ENCODE data around the gene ZNF468. TPM values are rescaled to one million over a fixed set of nuclear protein-coding genes. Genes with fewer than 3 reads are reported as not detected.
"Not testable (repeated sequence)": the region's sequence is repeated elsewhere in the genome, so short reads cannot be mapped to it uniquely, and the experiment has no call there.

ZNF468 gene
- polyA plus RNA-seq, 2 of the 4 experiments (the other 2 are of a cell fraction): 0.37 to 1.7 TPM

GRCh38 chr19:52809801-52810200 lies 47.6 kb downstream of the ZNF468 start:
- Histone ChIP-seq H3K4me2 (no peak overlapping the region), H3K27ac (no peak overlapping the region), H3K9me3 (peaks cover 45% of the 10 kb centered on the region), H3K4me3 (no peak overlapping the region), H3K4me1 (no peaks in the 10 kb centered on the region)
- 65% methylated on average over 20 of the region's 32 CpGs for WGBS (ENCODE audit: missing lambda C conversion rate)
- ChIA-PET POLR2A (no interaction called here), CTCF (no interaction called here)
- ATAC-seq (no peak), FAIRE-seq (no peak), DNase-seq (ENCODE audit: low read depth in 1 of 2, low spot score in 1 of 2) (no peak)
- no peak for TF ChIP-seq CEBPB (IDR thresholded peaks at IDR 0.05)
- no peak for TF ChIP-seq CTCF (IDR thresholded peaks at IDR 0.05)
- no peak for TF ChIP-seq ATOH8 (CRISPR knock-in tag; IDR thresholded peaks at IDR 0.05; ENCODE audit: low read depth)
- no peak for TF ChIP-seq RARB (CRISPR knock-in tag; IDR thresholded peaks at IDR 0.05)
- no peak for TF ChIP-seq ZC3H11A (IDR thresholded peaks at IDR 0.05)
- TF ChIP-seq NR3C1 (IDR thresholded peaks at IDR 0.05): no peak
- no peak for TF ChIP-seq NPAS2 (CRISPR knock-in tag; IDR thresholded peaks at IDR 0.05; ENCODE audit: borderline replicate concordance)
- TF ChIP-seq ZSCAN20 (CRISPR knock-in tag; IDR thresholded peaks at IDR 0.05): no peak
- TF ChIP-seq CBX8 (IDR thresholded peaks at IDR 0.05): no peak
- TF ChIP-seq ELK1 (IDR thresholded peaks at IDR 0.05; ENCODE audit: low read depth, low read length): no peak
- TF ChIP-seq FOSL2 (IDR thresholded peaks at IDR 0.05): no peak
- TF ChIP-seq FOSL2 (CRISPR knock-in tag; IDR thresholded peaks at IDR 0.05): no peak
- no peak for TF ChIP-seq KDM5A (IDR thresholded peaks at IDR 0.05)
- TF ChIP-seq RCOR1 (IDR thresholded peaks at IDR 0.05; ENCODE audit: low read depth, low read length): no peak
- TF ChIP-seq CHD2 (IDR thresholded peaks at IDR 0.05; ENCODE audit: low read length, partially characterized antibody): no peak
- TF ChIP-seq NFE2L2 (conservative IDR thresholded peaks at IDR 0.05; ENCODE audit: low read length): no peak
- TF ChIP-seq RFX5 (IDR thresholded peaks at IDR 0.05): no peak
- no peak for TF ChIP-seq MAZ (IDR thresholded peaks at IDR 0.05; ENCODE audit: borderline replicate concordance, low read depth, low read length)
- no peak for TF ChIP-seq JUNB (IDR thresholded peaks at IDR 0.05)
- no peak for TF ChIP-seq PHF8 (IDR thresholded peaks at IDR 0.05; ENCODE audit: borderline replicate concordance, low read depth)
- TF ChIP-seq ZNF302 (CRISPR knock-in tag; IDR thresholded peaks at IDR 0.05): no peak

GRCh38 chr19:52799950-52800640 lies 57.3 kb downstream of the ZNF468 start:
- H3K4me2 ChIP-seq; H3K4me3 ChIP-seq; POLR2A ChIA-PET; DNase-seq (ENCODE audit: low read depth in 1 of 2, low spot score in 1 of 2); ATAC-seq; CTCF ChIA-PET; H3K4me1 ChIP-seq; FAIRE-seq; H3K27ac ChIP-seq: not testable (repeated sequence)
- 55% methylated on average over 9 of the region's 9 CpGs for WGBS (ENCODE audit: missing lambda C conversion rate)
- peaks cover 73% of the 10 kb centered on the region for H3K9me3 ChIP-seq

- DNase-seq (ENCODE audit: low read depth in 1 of 2, low spot score in 1 of 2) (no peak), ATAC-seq (no peak), FAIRE-seq (no peak)
- TF ChIP-seq NPAS2 (CRISPR knock-in tag; IDR thresholded peaks at IDR 0.05; ENCODE audit: borderline replicate concordance) (no peak), POLR2AphosphoS2 (conservative IDR thresholded peaks at IDR 0.05; ENCODE audit: low read length) (no peak), JUN (IDR thresholded peaks at IDR 0.05) (no peak), MYC (IDR thresholded peaks at IDR 0.05; ENCODE audit: borderline replicate concordance, low read length) (no peak)
- ChIA-PET POLR2A (no interaction called here), CTCF (no interaction called here)
- Histone ChIP-seq H3K4me2 (no peak overlapping the region), H3K4me1 (no peaks in the 10 kb centered on the region), H3K9me3 (peaks cover 61% of the 10 kb centered on the region), H3K4me3 (no peak overlapping the region), H3K27ac (no peak overlapping the region)
- WGBS (ENCODE audit: missing lambda C conversion rate): 35% methylated on average over 6 of the region's 6 CpGs
These were observed 68.0 kb downstream of the ZNF468 start for GRCh38 chr19:52789440-52789839.
